Measurements from ENCODE around the gene PARD3B.

- no peak for TF ChIP-seq CTCF (IDR thresholded peaks at IDR 0.05; ENCODE audit: low read depth, low read length, poor library complexity, severe bottlenecking)
- no peak for TF ChIP-seq EZH2phosphoT487 (IDR thresholded peaks at IDR 0.05; ENCODE audit: borderline replicate concordance, low read length)
Measured at GRCh38 chr2:205077159-205077558, 531.9 kb downstream of the PARD3B start.
